Testis (tissue), 2 donors: ENCODE data around the gene AIG1.

Experiments used
- POLR2A ChIP-seq: fragments of 450-650 bp; IDR thresholded peaks from one replicate; pipeline ENCODE4 v1.6.1; 2017; ENCODE audit warnings: antibody characterized with exemption, mild to moderate bottlenecking, moderate library complexity
- TF ChIP-seq, protein P1 (sequence below), 3 experiments: fragments of 450-650 bp in 2 of 3; fragments of 200-600 bp in 1 of 3; sonication (generic) in 1 of 3; IDR thresholded peaks; one replicate each; pipeline ENCODE4 v1.5.1; 2016 to 2019; ENCODE audit warnings: antibody characterized with exemption in 3 of 3, mild to moderate bottlenecking in 2 of 3, moderate library complexity in 1 of 3

- TF ChIP-seq, protein P1, sequence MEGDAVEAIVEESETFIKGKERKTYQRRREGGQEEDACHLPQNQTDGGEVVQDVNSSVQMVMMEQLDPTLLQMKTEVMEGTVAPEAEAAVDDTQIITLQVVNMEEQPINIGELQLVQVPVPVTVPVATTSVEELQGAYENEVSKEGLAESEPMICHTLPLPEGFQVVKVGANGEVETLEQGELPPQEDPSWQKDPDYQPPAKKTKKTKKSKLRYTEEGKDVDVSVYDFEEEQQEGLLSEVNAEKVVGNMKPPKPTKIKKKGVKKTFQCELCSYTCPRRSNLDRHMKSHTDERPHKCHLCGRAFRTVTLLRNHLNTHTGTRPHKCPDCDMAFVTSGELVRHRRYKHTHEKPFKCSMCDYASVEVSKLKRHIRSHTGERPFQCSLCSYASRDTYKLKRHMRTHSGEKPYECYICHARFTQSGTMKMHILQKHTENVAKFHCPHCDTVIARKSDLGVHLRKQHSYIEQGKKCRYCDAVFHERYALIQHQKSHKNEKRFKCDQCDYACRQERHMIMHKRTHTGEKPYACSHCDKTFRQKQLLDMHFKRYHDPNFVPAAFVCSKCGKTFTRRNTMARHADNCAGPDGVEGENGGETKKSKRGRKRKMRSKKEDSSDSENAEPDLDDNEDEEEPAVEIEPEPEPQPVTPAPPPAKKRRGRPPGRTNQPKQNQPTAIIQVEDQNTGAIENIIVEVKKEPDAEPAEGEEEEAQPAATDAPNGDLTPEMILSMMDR (IDR thresholded peaks at IDR 0.05) = no peak
- no peak for TF ChIP-seq POLR2A
Observed at GRCh38 chr6:143160015-143160414, 99.3 kb downstream of the AIG1 start.
